Glomerular visceral epithelial cell (primary cell): ENCODE measurements around the gene WWOX.

Source experiments
- DNase-seq: peaks from one replicate; pipeline ENCODE4 v3.0.0-alpha.2; 2016; ENCODE audit errors: extremely low spot score

The WWOX gene

DNA sequence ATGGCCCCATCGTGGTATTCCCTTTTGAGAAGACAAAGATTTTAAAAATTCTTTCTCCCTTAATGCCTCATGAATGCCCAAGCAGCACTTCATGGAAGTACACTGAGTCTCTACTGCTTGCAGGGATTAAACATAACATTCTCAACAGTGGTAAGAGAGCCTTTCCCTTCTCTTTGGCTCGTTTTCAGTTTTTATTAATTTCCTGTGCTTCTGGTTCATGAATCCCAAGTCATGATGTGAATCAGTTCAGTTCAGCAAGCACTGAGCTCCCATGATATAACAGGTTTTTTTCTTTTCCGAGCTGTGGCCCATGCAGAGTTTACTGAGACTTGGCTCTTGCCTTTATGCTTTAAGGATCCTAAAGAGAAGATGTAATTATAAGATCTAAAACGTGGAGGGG, 175.3 kb downstream of the WWOX start:
- DNase-seq, result no peak

DNA sequence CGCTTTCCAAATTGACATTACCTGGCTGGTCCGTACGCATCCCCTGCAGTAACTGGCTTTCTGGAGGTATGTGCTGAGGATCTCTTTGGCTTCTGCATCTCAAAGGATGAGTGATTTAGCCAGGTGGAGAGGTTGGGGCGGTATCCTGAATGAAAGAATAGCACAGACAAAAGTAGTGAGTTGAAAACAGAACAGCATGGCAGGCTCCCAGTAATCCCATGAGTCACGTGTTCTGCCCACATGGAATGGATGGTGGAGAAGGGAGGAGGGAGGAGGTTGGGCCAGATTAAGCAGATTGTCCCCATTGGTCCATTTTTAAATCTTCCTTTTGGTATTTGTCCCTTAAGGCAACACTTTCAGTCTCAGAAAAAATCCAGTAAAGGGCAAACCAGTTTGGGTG, 176.0 kb downstream of the WWOX start:
- DNase-seq, result no peak

DNA sequence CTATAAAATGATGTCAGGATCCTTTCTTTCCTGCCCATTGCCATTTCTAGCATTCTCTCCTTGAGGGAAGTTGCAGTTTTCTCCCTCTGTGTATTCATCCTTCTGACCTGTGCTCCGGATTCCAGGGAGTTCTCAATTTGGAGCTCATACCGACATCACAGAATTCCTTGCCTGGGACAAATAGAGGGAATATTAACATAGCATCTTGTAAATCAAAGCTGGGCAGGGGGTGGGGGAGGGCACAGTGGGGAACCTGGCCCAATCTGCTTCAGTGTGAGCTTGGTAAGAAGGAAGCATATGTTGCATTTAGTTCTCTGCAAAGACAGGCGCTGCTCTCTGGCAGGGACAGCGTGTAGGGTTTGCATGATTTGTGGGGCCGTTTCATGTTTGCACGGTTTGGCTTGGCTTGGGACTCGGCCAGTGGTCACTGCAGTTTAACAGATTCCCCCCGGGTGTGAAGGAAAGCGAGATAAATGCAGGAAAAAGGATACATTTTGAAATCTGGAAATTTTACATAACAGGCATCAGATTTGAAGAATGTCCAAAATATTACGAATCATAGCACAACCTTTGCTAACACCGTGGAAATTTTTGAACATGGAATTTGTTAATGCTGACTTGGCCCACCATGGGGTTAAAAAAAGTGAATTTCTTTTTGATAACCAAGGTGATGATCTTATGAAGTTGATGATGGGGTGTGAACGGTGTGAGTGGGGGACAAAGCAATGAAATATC, 178.0 kb downstream of the WWOX start:
- DNase-seq, result no peak

DNA sequence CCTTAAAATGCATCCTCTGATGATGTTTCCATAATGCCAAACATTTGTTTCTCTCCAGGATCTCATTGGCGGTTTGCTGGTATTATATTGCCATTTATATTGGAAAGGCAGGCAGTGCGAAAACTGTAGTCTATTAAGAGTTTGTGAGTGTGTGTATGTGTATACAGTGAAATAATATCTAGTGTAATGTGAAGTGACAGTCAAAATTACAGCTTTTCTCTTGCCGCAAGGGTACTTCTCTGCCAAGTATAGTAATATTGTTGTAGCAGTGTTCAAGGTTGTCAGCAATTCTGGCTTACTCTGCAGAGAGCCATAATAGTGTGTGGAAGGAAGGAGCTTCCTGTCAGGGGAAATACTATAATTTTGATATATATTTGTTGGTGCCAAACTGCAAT, 178.6 kb downstream of the WWOX start:
- no peak for DNase-seq

GRCh38 chr16:78281115-78281514, 181.7 kb downstream of the WWOX start:
- DNase-seq, result no peak

- DNase-seq, result no peak
These were observed 184.2 kb downstream of the WWOX start for GRCh38 chr16:78283548-78284251.

DNA sequence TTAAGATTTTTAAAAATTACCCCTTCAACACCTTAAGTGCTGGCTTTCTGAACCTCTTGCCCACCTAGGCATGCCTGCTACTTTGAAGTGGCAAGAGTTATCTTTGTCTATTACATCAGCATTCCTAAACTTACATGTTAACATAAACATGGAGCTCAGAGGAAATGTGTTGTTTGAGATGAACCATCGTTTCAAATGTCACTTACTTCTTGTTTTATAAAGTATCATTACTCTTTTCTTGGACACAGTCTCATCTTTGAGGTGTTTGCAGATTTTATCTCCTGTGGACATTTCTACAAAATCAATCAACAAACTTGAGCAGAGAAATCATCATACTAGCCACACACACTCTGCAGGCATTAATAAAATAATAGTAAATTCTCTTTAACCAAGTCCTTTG, 184.9 kb downstream of the WWOX start:
- no peak for DNase-seq

- no peak for DNase-seq
These were observed 185.5 kb downstream of the WWOX start for GRCh38 chr16:78284957-78285434.

- no peak for DNase-seq
These were observed 186.0 kb downstream of the WWOX start for GRCh38 chr16:78285437-78285922.

DNA sequence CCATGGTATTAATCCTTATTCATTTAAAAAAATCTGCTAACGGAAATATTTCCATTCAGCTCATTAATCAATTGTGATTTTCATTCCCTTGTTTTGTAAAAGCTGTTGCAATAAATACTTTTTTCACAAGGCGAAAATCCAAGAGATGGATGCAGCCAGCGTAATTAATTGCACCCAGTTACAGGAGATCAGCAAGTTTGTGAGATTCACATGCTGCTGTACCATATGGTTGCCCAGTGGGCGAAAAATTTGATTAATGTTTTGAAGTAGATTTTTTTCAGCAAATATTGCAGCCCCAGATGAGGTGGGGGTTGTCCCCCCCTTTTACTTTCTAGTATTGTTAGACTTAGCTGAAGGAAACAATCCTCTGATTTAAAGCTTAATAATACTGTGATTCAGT, 186.6 kb downstream of the WWOX start:
- DNase-seq, result no peak

GRCh38 chr16:78288888-78289287, 189.4 kb downstream of the WWOX start:
- DNase-seq, result no peak

GRCh38 chr16:78289373-78289772, 189.9 kb downstream of the WWOX start:
- DNase-seq, result no peak

GRCh38 chr16:78289844-78290277, 190.4 kb downstream of the WWOX start:
- DNase-seq, result no peak

DNA sequence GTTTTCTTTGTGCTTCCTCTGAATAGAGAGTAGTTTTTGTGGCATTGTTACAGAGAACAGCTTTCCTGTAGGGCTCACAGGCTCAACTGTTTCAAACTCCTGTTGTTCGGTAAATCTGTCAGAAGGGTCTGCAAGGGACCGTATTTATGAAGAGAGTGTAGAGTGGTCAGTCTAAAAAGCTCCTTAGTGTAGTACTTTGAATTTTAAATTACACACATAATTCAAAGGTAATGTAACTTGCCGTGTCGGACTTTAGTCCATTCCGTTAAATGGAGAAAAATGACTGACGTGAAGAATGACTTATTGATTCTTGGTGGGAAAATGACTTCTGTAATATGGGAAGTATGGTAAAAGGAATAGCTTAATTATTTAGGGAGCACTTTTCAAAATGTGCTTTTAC, 190.9 kb downstream of the WWOX start:
- no peak for DNase-seq

GRCh38 chr16:78290872-78291591, 191.6 kb downstream of the WWOX start:
- no peak for DNase-seq

GRCh38 chr16:78291604-78292003, 192.2 kb downstream of the WWOX start:
- no peak for DNase-seq

DNA sequence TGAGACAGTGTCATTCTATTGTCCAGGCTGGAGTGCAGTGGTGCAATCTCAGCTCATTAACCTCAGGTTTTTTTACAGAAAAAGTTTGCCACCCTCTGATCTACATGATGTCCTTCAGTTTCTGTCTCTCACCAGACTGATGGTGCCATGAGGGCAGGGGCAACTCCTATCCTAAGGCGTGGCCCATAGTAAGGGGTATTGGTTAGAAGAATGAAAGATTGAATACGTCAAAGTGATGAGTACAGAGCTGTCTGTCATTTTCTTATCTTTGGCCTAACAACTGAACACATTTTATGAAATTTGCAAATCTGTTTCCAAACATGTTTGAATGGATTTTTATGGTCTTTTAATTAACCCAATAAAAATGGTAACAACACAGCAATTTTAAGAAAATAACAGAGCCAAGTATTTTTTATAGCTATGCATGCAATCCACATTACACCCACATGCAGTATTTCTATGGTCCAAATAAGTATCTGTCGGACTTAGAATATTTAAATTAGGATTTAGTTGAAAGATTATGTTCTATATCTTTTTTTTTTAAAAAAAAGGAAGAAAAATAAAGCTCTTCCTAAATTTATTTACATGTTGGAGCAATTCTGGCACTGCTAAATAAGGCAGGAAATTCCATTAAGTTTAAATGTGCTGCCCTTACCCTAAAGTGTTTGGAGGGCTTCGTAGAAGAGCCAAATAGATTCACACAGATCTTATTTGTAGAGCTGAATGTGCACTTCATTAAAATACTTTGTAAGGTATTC, 192.8 kb downstream of the WWOX start:
- DNase-seq, result no peak

DNA sequence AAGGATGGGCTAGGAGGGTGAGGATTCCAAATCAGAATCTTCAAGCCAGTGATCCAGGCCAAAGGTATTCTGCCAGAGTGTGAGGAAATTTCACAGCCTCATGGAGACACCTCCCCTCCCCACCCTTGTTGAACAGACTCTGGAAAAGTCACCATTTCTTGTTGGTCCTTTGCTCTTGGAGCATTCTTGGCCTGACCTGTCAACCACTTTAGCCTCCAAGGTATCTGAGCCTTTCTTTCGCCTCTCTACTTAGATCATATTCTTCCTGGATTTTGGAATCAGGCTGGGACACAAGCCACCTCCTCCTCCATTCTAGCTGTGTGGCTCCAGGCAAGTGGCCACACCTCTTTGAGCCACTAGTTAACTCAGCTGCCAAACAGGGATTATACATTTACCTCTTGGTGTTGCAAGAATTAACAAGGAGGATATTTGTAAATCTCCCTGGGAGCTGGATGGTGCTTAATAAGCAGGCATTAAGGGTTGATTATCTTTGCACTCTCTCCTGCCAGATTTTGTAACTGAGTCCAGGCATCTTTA, 193.5 kb downstream of the WWOX start:
- DNase-seq, result no peak

- DNase-seq, result no peak
These were observed 195.2 kb downstream of the WWOX start for GRCh38 chr16:78294538-78295225.

- no peak for DNase-seq
These were observed 197.7 kb downstream of the WWOX start for GRCh38 chr16:78297066-78297666.
